K562 (cell line): ENCODE results near the gene AFDN. TPM values are rescaled to one million over a fixed set of nuclear protein-coding genes. Genes with fewer than 3 reads are reported as not detected.
A peak's percentile ranks its signal among the peaks of the same experiment; 100 is the strongest.

Experiments
- ESRRA ChIP-seq: fragments of 450-650 bp; IDR thresholded peaks from 2 replicates; pipeline ENCODE4 v1.6.1; 2014; ENCODE audit warnings: low read depth, mild to moderate bottlenecking, moderate library complexity, borderline replicate concordance
- GATAD2B ChIP-seq: fragments of 450-650 bp; IDR thresholded peaks from 2 replicates; pipeline ENCODE4 v1.6.1; 2017; ENCODE audit warnings: mild to moderate bottlenecking, borderline replicate concordance
- HNRNPL ChIP-seq: fragments of 200-400 bp; formaldehyde crosslinking; IDR thresholded peaks from 2 replicates; pipeline ENCODE4 v1.6.1; 2017; ENCODE audit warnings: low read depth, mild to moderate bottlenecking, low read length
- MAFK ChIP-seq: IDR thresholded peaks from 2 replicates; pipeline ENCODE4 v1.6.1; 2011; ENCODE audit warnings: low read length, improper control_type of control experiment
- MCM7 ChIP-seq, 2 experiments: fragments of 450-650 bp; IDR thresholded peaks; 2 replicates each; pipeline ENCODE4 v1.6.1; 2016 to 2018
- MYC ChIP-seq, 2 experiments: fragments of 250-450 bp in 1 of 2; sonication (Bioruptor Pico) in 1 of 2; IDR thresholded peaks; 2 replicates each; pipeline versions ENCODE4 v1.5.1 to v1.6.1; 2012 to 2021; ENCODE audit warnings: low read depth in 2 of 2, borderline replicate concordance in 1 of 2, improper control_type of control experiment in 1 of 2, low read length in 1 of 2, mild to moderate bottlenecking in 1 of 2, moderate library complexity in 1 of 2
- NCOA4 ChIP-seq: fragments of 450-650 bp; IDR thresholded peaks from 2 replicates; pipeline ENCODE4 v1.6.1; 2018; ENCODE audit warnings: mild to moderate bottlenecking; ENCODE audit not compliant: partially characterized antibody
- PPARD ChIP-seq: fragments of 250-450 bp; sonication (Bioruptor Pico); IDR thresholded peaks from 2 replicates; pipeline ENCODE4 v1.8.0; 2022; ENCODE audit warnings: inconsistent platforms, mild to moderate bottlenecking, moderate library complexity
- RAD21 ChIP-seq, 2 experiments: fragments of 250-450 bp in 1 of 2; fragments of 450-650 bp in 1 of 2; sonication (Bioruptor Pico) in 1 of 2; formaldehyde crosslinking in 1 of 2; IDR thresholded peaks in 1 of 2; conservative IDR thresholded peaks in 1 of 2; 2 replicates each; pipeline versions ENCODE4 v1.4.0 to v1.8.0; 2020 to 2022; ENCODE audit warnings: mild to moderate bottlenecking in 2 of 2, moderate library complexity in 1 of 2
- SRSF9 ChIP-seq: fragments of 200-400 bp; formaldehyde crosslinking; IDR thresholded peaks from 2 replicates; pipeline ENCODE4 v1.6.1; 2017; ENCODE audit warnings: low read depth, low read length, borderline replicate concordance
- TAF1 ChIP-seq: IDR thresholded peaks from 2 replicates; pipeline ENCODE4 v1.6.1; 2011; ENCODE audit warnings: mild to moderate bottlenecking, low read length, moderate library complexity; ENCODE audit not compliant: insufficient read depth, control insufficient read depth, severe bottlenecking; ENCODE audit errors: extremely low read depth
- TRIM24 ChIP-seq, 2 experiments: fragments of 450-650 bp; IDR thresholded peaks; 2 replicates each; pipeline ENCODE4 v1.6.1; 2016
- TSC22D4 ChIP-seq: fragments of 450-650 bp; IDR thresholded peaks from 2 replicates; pipeline ENCODE4 v1.6.1; 2016; ENCODE audit warnings: missing genetic modification characterization, missing biosample characterization, control low read depth
- ZBTB7A ChIP-seq: IDR thresholded peaks from 2 replicates; pipeline ENCODE4 v1.6.1; 2011; ENCODE audit warnings: low read depth, mild to moderate bottlenecking, low read length, moderate library complexity, borderline replicate concordance; ENCODE audit not compliant: control insufficient read depth
- ZNF696 ChIP-seq: fragments of 250-450 bp; sonication (Bioruptor Pico); conservative IDR thresholded peaks from 2 replicates; pipeline ENCODE4 v1.4.0; 2020; ENCODE audit warnings: mild to moderate bottlenecking, moderate library complexity
- polyA plus RNA-seq, 8 experiments: library from polyadenylated mRNA; depleted of rRNA in 4 of 8; stranded (reverse) in 5 of 8; unstranded in 3 of 8; fragments of >200 nt; fragmentation: Nextera tagmentation in 2 of 8; fragmentation: Illumina TruSeq in 1 of 8; extraction: Ambion mirVana in 2 of 8; extraction: Trizol in 1 of 8; gene quantifications; 2 replicates each; pipeline versions ENCODE4 v1.2.1 to v1.2.3, GENCODE V29; 2011 to 2014; ENCODE audit warnings: inconsistent platforms in 1 of 8, missing spikeins in 1 of 8
- total RNA-seq, 7 experiments: library from RNA; depleted of rRNA in 6 of 7; stranded (reverse); fragments of >200 nt in 6 of 7; fragmentation: Illumina TruSeq in 2 of 7; extraction: Trizol in 2 of 7; gene quantifications; 2 replicates each; pipeline versions ENCODE4 v1.2.1 to v1.2.3, GENCODE V29; 2011 to 2021; ENCODE audit warnings: low replicate concordance in 1 of 7
- TF ChIP-seq, protein P1 (sequence below): fragments of 450-650 bp; formaldehyde crosslinking; IDR thresholded peaks from 2 replicates; pipeline ENCODE4 v1.4.0; 2022; ENCODE audit warnings: missing genetic modification characterization
- TF ChIP-seq, protein P2 (sequence below): fragments of 250-450 bp; sonication (Bioruptor Pico); IDR thresholded peaks from 2 replicates; pipeline ENCODE4 v1.8.0; 2022; ENCODE audit warnings: moderate library complexity, mild to moderate bottlenecking, inconsistent platforms
- TF ChIP-seq, protein P3 (sequence below), 2 experiments: IDR thresholded peaks in 1 of 2; conservative IDR thresholded peaks in 1 of 2; 2 replicates each; pipeline ENCODE4 v1.6.1; 2016; ENCODE audit warnings: low read depth in 2 of 2, mild to moderate bottlenecking in 1 of 2, missing compliant biosample characterization in 1 of 2, missing genetic modification characterization in 1 of 2, moderate library complexity in 1 of 2
- TF ChIP-seq, protein P4 (sequence below): fragments of 250-450 bp; sonication (Bioruptor Pico); IDR thresholded peaks from 2 replicates; pipeline ENCODE4 v1.8.0; 2022; ENCODE audit warnings: moderate library complexity, mild to moderate bottlenecking, inconsistent platforms
- TF ChIP-seq, protein P5 (sequence below), 3 experiments: IDR thresholded peaks in 2 of 3; conservative IDR thresholded peaks in 1 of 3; 2 replicates each; pipeline ENCODE4 v1.5.1; 2011 to 2012; ENCODE audit warnings: low read length in 3 of 3, mild to moderate bottlenecking in 3 of 3, control low read depth in 2 of 3, improper control_type of control experiment in 1 of 3, inconsistent platforms in 1 of 3, low read depth in 1 of 3, mixed read lengths in 1 of 3, moderate library complexity in 1 of 3; ENCODE audit not compliant: insufficient read depth in 2 of 3

AFDN gene
- total and polyA plus RNA-seq, 9 of the 15 experiments (the other 6 are each of a cell fraction or from before 2014, with no cell fraction given): 7.2 to 129 (median 105) TPM

DNA sequence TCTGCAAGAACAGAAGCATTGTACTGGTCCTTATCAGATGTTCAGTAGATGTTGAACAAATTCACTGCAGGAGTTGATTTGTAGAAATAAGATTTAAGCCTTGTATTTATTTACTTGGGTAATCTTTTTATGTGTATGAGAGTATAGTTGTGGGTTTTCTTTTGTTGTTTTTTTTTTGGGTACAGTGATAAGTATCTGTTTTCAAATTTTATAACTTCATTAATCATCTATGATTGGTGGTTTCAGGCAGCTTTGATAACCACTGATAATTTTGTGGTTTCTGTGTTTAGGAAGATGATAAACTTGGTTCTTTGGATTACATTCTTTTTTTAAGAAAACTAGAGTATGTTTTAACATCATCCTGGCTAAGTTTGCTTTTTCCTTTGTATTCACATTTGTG lies 2.8 kb downstream of the AFDN start (continued):
- TF ChIP-seq, protein P1, sequence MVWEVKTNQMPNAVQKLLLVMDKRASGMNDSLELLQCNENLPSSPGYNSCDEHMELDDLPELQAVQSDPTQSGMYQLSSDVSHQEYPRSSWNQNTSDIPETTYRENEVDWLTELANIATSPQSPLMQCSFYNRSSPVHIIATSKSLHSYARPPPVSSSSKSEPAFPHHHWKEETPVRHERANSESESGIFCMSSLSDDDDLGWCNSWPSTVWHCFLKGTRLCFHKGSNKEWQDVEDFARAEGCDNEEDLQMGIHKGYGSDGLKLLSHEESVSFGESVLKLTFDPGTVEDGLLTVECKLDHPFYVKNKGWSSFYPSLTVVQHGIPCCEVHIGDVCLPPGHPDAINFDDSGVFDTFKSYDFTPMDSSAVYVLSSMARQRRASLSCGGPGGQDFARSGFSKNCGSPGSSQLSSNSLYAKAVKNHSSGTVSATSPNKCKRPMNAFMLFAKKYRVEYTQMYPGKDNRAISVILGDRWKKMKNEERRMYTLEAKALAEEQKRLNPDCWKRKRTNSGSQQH (CRISPR knock-in tag): no peak
- TF ChIP-seq, protein P2, sequence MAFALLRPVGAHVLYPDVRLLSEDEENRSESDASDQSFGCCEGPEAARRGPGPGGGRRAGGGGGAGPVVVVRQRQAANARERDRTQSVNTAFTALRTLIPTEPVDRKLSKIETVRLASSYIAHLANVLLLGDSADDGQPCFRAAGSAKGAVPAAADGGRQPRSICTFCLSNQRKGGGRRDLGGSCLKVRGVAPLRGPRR (CRISPR knock-in tag): no peak
- TF ChIP-seq TSC22D4 (no peak), MYC (IDR thresholded peaks at IDR 0.05; ENCODE audit: low read depth, low read length) (no peak), MYC (CRISPR knock-in tag; IDR thresholded peaks at IDR 0.05; ENCODE audit: borderline replicate concordance, low read depth) (no peak), MAFK (no peak), TRIM24 (IDR thresholded peaks at IDR 0.05) (no peak), RAD21 (CRISPR knock-in tag; conservative IDR thresholded peaks at IDR 0.05 in 1 of 2, IDR thresholded peaks at IDR 0.05 in 1 of 2) (no peak), ZBTB7A (no peak), ZNF696 (CRISPR knock-in tag) (no peak), GATAD2B (0 out of 2 replicates have a peak, but pooled peaks have one; percentile 31), ESRRA (peak; percentile 72; the same call in 1 of the 2 replicates), TAF1 (no peak), NCOA4 (no peak), MCM7 (IDR thresholded peaks at IDR 0.05) (no peak), SRSF9 (no peak), PPARD (CRISPR knock-in tag) (no peak), HNRNPL (no peak)
- TF ChIP-seq, protein P3, sequence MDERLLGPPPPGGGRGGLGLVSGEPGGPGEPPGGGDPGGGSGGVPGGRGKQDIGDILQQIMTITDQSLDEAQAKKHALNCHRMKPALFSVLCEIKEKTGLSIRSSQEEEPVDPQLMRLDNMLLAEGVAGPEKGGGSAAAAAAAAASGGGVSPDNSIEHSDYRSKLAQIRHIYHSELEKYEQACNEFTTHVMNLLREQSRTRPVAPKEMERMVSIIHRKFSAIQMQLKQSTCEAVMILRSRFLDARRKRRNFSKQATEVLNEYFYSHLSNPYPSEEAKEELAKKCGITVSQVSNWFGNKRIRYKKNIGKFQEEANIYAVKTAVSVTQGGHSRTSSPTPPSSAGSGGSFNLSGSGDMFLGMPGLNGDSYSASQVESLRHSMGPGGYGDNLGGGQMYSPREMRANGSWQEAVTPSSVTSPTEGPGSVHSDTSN (CRISPR knock-in tag; IDR thresholded peaks at IDR 0.05; ENCODE audit: low read depth): no peak
- TF ChIP-seq, protein P3 (tag; conservative IDR thresholded peaks at IDR 0.05; ENCODE audit: low read depth): peak; percentile 78
- TF ChIP-seq, protein P4, sequence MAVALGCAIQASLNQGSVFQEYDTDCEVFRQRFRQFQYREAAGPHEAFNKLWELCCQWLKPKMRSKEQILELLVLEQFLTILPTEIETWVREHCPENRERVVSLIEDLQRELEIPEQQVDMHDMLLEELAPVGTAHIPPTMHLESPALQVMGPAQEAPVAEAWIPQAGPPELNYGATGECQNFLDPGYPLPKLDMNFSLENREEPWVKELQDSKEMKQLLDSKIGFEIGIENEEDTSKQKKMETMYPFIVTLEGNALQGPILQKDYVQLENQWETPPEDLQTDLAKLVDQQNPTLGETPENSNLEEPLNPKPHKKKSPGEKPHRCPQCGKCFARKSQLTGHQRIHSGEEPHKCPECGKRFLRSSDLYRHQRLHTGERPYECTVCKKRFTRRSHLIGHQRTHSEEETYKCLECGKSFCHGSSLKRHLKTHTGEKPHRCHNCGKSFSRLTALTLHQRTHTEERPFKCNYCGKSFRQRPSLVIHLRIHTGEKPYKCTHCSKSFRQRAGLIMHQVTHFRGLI (CRISPR knock-in tag): no peak
- TF ChIP-seq, protein P5, sequence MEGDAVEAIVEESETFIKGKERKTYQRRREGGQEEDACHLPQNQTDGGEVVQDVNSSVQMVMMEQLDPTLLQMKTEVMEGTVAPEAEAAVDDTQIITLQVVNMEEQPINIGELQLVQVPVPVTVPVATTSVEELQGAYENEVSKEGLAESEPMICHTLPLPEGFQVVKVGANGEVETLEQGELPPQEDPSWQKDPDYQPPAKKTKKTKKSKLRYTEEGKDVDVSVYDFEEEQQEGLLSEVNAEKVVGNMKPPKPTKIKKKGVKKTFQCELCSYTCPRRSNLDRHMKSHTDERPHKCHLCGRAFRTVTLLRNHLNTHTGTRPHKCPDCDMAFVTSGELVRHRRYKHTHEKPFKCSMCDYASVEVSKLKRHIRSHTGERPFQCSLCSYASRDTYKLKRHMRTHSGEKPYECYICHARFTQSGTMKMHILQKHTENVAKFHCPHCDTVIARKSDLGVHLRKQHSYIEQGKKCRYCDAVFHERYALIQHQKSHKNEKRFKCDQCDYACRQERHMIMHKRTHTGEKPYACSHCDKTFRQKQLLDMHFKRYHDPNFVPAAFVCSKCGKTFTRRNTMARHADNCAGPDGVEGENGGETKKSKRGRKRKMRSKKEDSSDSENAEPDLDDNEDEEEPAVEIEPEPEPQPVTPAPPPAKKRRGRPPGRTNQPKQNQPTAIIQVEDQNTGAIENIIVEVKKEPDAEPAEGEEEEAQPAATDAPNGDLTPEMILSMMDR (IDR thresholded peaks at IDR 0.05 in 2 of 3, conservative IDR thresholded peaks at IDR 0.05 in 1 of 3; ENCODE audit: insufficient read depth in 2 of 3, low read depth in 1 of 3, low read length in 3 of 3): no peak
